ENCODE measurements around the gene LIPC. TPM values are rescaled to one million over a fixed set of nuclear protein-coding genes. Genes with fewer than 3 reads are reported as not detected.

The LIPC gene
- total RNA-seq, 1 donor from 2014 or later: not detected

DNA sequence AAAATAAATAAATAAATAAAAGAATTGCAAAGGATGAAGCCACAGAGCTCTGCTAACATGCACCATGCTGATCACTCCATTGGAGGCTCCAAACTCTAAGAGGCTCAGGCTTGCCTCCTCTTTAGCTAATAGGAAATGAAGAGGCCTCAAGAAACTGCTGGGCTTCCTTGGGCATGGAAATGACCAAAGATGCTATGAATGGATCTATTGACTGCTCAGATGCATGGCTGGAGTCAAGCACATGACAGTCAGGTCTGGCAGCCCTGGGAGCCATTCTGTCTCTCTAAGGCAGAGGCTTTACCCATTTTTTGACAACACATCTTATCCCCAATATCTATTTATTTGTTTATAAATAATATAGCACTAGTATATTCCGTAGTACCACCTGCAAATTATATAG, 5.3 kb upstream of the LIPC start:
- no peak overlapping the region for H3K4me3 Mint-ChIP-seq (ENCODE audit: unreplicated experiment)
- no peaks in the 10 kb centered on the region for H3K9me3 Mint-ChIP-seq (ENCODE audit: unreplicated experiment)
- peaks cover 2% of the 10 kb centered on the region for H3K4me1 Mint-ChIP-seq (ENCODE audit: unreplicated experiment)
- TF ChIP-seq, protein P1, sequence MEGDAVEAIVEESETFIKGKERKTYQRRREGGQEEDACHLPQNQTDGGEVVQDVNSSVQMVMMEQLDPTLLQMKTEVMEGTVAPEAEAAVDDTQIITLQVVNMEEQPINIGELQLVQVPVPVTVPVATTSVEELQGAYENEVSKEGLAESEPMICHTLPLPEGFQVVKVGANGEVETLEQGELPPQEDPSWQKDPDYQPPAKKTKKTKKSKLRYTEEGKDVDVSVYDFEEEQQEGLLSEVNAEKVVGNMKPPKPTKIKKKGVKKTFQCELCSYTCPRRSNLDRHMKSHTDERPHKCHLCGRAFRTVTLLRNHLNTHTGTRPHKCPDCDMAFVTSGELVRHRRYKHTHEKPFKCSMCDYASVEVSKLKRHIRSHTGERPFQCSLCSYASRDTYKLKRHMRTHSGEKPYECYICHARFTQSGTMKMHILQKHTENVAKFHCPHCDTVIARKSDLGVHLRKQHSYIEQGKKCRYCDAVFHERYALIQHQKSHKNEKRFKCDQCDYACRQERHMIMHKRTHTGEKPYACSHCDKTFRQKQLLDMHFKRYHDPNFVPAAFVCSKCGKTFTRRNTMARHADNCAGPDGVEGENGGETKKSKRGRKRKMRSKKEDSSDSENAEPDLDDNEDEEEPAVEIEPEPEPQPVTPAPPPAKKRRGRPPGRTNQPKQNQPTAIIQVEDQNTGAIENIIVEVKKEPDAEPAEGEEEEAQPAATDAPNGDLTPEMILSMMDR (IDR thresholded peaks at IDR 0.05; ENCODE audit: unreplicated experiment): no peak
- H3K27me3 Mint-ChIP-seq (ENCODE audit: unreplicated experiment): no peaks in the 10 kb centered on the region
- no peaks in the 10 kb centered on the region for H3K36me3 Mint-ChIP-seq (ENCODE audit: low read depth, unreplicated experiment)
- no peak overlapping the region for H3K27ac Mint-ChIP-seq (ENCODE audit: unreplicated experiment)
- DNase-seq (ENCODE audit: low spot score): no peak

DNA sequence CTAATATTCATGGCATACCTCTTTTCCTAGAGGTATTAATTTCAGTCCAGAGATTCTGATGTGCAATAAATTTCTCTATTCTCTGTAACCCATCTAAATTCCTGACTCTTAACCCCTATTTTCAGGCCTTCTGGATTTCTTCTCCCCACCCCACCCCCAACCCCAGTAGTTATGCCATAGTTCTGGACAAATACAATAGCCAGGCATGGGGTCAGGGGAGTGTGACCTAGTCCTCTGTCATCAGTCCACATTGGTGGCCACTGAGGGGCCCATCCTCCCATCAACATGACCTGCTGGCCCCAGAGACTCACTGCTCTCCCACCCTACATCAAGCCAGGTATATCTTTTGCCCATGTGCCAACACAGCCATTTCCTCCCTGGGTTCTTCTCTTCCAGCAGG, 3.8 kb upstream of the LIPC start:
- H3K4me1 Mint-ChIP-seq (ENCODE audit: unreplicated experiment): no peaks in the 10 kb centered on the region
- H3K36me3 Mint-ChIP-seq (ENCODE audit: low read depth, unreplicated experiment): no peaks in the 10 kb centered on the region
- no peak for DNase-seq (ENCODE audit: low spot score)
- TF ChIP-seq, protein P1 (IDR thresholded peaks at IDR 0.05; ENCODE audit: unreplicated experiment): no peak
- no peak overlapping the region for H3K4me3 Mint-ChIP-seq (ENCODE audit: unreplicated experiment)
- no peak overlapping the region for H3K27ac Mint-ChIP-seq (ENCODE audit: unreplicated experiment)
- H3K27me3 Mint-ChIP-seq (ENCODE audit: unreplicated experiment): no peaks in the 10 kb centered on the region
- no peaks in the 10 kb centered on the region for H3K9me3 Mint-ChIP-seq (ENCODE audit: unreplicated experiment)

- H3K4me1 Mint-ChIP-seq (ENCODE audit: unreplicated experiment): peaks cover 11% of the 10 kb centered on the region
- no peaks in the 10 kb centered on the region for H3K9me3 Mint-ChIP-seq (ENCODE audit: unreplicated experiment)
- no peak overlapping the region for H3K27ac Mint-ChIP-seq (ENCODE audit: unreplicated experiment)
- no peak for DNase-seq (ENCODE audit: low spot score)
- H3K4me3 Mint-ChIP-seq (ENCODE audit: unreplicated experiment): no peak overlapping the region
- H3K36me3 Mint-ChIP-seq (ENCODE audit: low read depth, unreplicated experiment): no peaks in the 10 kb centered on the region
- H3K27me3 Mint-ChIP-seq (ENCODE audit: unreplicated experiment): no peaks in the 10 kb centered on the region
- TF ChIP-seq, protein P1 (IDR thresholded peaks at IDR 0.05; ENCODE audit: unreplicated experiment): no peak
These were observed 1.5 kb upstream of the LIPC start for GRCh38 chr15:58430224-58430787.

DNA sequence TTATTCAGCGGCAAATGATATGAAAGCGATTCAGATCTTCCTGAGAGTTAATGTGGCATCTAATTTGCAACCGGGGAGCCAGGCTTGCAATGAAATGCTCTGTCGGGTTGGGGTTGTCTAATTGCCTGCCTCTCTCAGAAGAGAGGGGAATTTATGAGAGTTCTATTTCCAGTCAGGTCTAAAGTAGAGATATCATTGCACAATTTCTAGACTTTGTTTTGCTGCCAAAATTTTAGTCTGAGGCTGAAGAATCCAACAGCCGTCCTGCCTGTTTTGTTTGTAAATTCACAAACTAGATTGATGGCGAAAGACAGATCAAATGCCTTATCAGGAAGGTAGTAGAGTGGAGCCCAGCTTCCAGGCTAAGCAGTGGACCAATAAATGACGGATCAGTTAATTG, 610 bp downstream of the LIPC start:
- no peak for DNase-seq (ENCODE audit: low spot score)
- Mint-ChIP-seq H3K4me3 (ENCODE audit: unreplicated experiment) (no peak overlapping the region), H3K9me3 (ENCODE audit: unreplicated experiment) (no peaks in the 10 kb centered on the region), H3K4me1 (ENCODE audit: unreplicated experiment) (peaks cover 11% of the 10 kb centered on the region), H3K27me3 (ENCODE audit: unreplicated experiment) (peaks cover 3% of the 10 kb centered on the region), H3K36me3 (ENCODE audit: low read depth, unreplicated experiment) (no peaks in the 10 kb centered on the region), H3K27ac (ENCODE audit: unreplicated experiment) (no peak overlapping the region)
- TF ChIP-seq, protein P1 (IDR thresholded peaks at IDR 0.05; ENCODE audit: unreplicated experiment): no peak

GRCh38 chr15:58433597-58434333, 2.0 kb downstream of the LIPC start:
- Mint-ChIP-seq H3K9me3 (ENCODE audit: unreplicated experiment) (no peaks in the 10 kb centered on the region), H3K27me3 (ENCODE audit: unreplicated experiment) (peaks cover 3% of the 10 kb centered on the region), H3K27ac (ENCODE audit: unreplicated experiment) (no peak overlapping the region), H3K4me1 (ENCODE audit: unreplicated experiment) (peaks cover 11% of the 10 kb centered on the region), H3K36me3 (ENCODE audit: low read depth, unreplicated experiment) (no peaks in the 10 kb centered on the region), H3K4me3 (ENCODE audit: unreplicated experiment) (no peak overlapping the region)
- TF ChIP-seq, protein P1 (IDR thresholded peaks at IDR 0.05; ENCODE audit: unreplicated experiment): no peak
- DNase-seq (ENCODE audit: low spot score): no peak

Measured in endothelial cell (in vitro differentiated cells).